ENCODE measurements around the gene MUSTN1. TPM values are rescaled to one million over a fixed set of nuclear protein-coding genes. Genes with fewer than 3 reads are reported as not detected.

The MUSTN1 gene
- total and polyA plus RNA-seq, 2 of the 13 experiments (the other 11 are each of a cell fraction or from before 2014, with no cell fraction given) = 0.84 to 1.4 TPM

DNA sequence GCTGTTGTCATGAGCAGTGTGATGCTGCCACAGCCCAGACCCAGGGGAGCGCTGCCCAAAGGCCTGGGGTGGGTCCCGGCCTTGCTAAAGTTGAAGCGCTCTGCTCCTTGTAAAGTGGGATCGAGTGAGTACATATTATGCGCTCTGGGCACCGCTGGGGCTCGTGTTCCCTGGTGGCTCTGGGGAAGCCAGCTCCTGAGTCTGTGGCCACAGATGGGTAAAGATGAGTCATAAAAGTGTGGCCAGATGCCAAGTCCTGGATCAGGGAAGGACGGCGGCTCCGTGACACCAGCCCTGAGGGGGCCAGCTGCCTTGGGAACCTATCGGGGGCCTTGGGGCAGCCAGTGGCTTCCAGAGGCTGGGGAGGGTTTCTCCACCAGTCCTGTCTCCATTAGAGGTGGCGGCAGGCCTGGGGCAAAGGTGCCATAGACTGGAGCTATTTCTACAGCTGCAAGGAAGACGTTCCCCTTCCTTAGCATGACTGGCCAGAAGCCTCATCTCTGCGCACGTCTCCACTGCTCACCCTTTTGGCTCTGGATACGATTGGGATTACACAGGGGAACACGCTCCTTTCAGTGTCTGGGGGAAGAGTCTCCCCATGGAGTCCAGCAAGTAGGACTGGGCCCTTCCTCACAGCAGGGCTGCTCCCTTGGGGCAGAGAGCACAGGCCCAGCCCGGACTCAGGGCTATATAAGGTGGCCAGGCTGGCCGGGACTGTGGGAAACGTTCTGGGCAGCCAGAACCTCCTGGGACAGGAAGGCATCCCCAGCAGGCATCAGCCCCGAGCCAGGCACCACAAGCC, 3.1 kb downstream of the MUSTN1 start (continued):
- no peak for TF ChIP-seq SAFB2 (CRISPR knock-in tag; IDR thresholded peaks at IDR 0.05; ENCODE audit: borderline replicate concordance, low read depth)
- peak; percentile 39; the same call in 1 of the 2 replicates for TF ChIP-seq ZNF800 (CRISPR knock-in tag; IDR thresholded peaks at IDR 0.05)

- FAIRE-seq (peak; percentile 26), ATAC-seq (peak; percentile 3; the same call in 2 of the 3 replicates), DNase-seq (ENCODE audit: low spot score) (no peak)
- Histone ChIP-seq H3K27me3 (ENCODE audit: control insufficient read depth in 1 of 2, insufficient read depth in 2 of 2, low read length in 2 of 2) (no peaks in the 10 kb centered on the region), H3K36me3 (replicated peaks in 1 of 2; ENCODE audit: control insufficient read depth in 1 of 2, insufficient read depth in 2 of 2, low read length in 2 of 2) (no peaks in the 10 kb centered on the region), H3K9me3 (ENCODE audit: low read length) (no peaks in the 10 kb centered on the region), H3K4me3 (replicated peaks in 1 of 3; ENCODE audit: insufficient read depth in 1 of 3, low read depth in 2 of 3, low read length in 3 of 3) (peak within 1 kb of the TSS in 2 of 3 experiments; percentile 35 to 60), H3K4me1 (ENCODE audit: insufficient read depth, low read length) (peaks cover 84% of the 10 kb centered on the region), H3K4me2 (ENCODE audit: low read depth, low read length) (peak within 1 kb of the TSS; percentile 86), H3K9ac (ENCODE audit: insufficient read depth, low read depth, low read length) (peak within 1 kb of the TSS; percentile 35; the same call in 1 of the 2 replicates), H2AFZ (ENCODE audit: low read length) (peak within 1 kb of the TSS; percentile 18), H4K20me1 (ENCODE audit: insufficient read depth, low read length) (no peaks in the 10 kb centered on the region), H3K79me2 (ENCODE audit: insufficient read depth, low read length) (no peaks in the 10 kb centered on the region), H3K27ac (ENCODE audit: extremely low read length, insufficient read depth, low read length) (no peak within 1 kb of the TSS)
- ChIA-PET CTCF (ENCODE audit: low intra/inter-chr PET ratio, low total read pairs) (no interaction called here), POLR2A (interaction anchor here (1.8 kb wide), 1 partner anchor 36 kb away, joined by 4 read pairs; the partner anchor contains the start of gene ITIH3)
- WGBS (ENCODE audit: low lambda C conversion rate) = 10% methylated on average over 16 of the region's 16 CpGs
- BruUV-seq (replicated peaks) = no TSS peak
- intact Hi-C loops (cut with micrococcal nuclease; ENCODE audit: unreplicated experiment) = no loop called here
- in situ Hi-C loops (cut with HindIII; ENCODE audit: extremely low pct_ligation_motif_present, low pct_unique_long_range_greater_than_20kb) = no loop called here
- peak; percentile 31 for TF ChIP-seq RBM39 (IDR thresholded peaks at IDR 0.05; ENCODE audit: low read depth, low read length, poor library complexity, severe bottlenecking)
- 0 out of 2 replicates have a peak, but pooled peaks have one; percentile 30 for TF ChIP-seq ZNF543 (CRISPR knock-in tag; IDR thresholded peaks at IDR 0.05)
- peak; percentile 16 for TF ChIP-seq XRCC5 (optimal IDR thresholded peaks at IDR 0.05; ENCODE audit: low read length)
- TF ChIP-seq PATZ1 (CRISPR knock-in tag; IDR thresholded peaks at IDR 0.05) = peak; percentile 57; the same call in 1 of the 2 replicates
- TF ChIP-seq, protein P1, sequence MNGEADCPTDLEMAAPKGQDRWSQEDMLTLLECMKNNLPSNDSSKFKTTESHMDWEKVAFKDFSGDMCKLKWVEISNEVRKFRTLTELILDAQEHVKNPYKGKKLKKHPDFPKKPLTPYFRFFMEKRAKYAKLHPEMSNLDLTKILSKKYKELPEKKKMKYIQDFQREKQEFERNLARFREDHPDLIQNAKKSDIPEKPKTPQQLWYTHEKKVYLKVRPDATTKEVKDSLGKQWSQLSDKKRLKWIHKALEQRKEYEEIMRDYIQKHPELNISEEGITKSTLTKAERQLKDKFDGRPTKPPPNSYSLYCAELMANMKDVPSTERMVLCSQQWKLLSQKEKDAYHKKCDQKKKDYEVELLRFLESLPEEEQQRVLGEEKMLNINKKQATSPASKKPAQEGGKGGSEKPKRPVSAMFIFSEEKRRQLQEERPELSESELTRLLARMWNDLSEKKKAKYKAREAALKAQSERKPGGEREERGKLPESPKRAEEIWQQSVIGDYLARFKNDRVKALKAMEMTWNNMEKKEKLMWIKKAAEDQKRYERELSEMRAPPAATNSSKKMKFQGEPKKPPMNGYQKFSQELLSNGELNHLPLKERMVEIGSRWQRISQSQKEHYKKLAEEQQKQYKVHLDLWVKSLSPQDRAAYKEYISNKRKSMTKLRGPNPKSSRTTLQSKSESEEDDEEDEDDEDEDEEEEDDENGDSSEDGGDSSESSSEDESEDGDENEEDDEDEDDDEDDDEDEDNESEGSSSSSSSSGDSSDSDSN (CRISPR knock-in tag; IDR thresholded peaks at IDR 0.05) = peak; percentile 7; the same call in 1 of the 2 replicates
- peak; percentile 29; the same call in 1 of the 2 replicates for TF ChIP-seq TBX2 (CRISPR knock-in tag; IDR thresholded peaks at IDR 0.05; ENCODE audit: borderline replicate concordance)
- TF ChIP-seq ZNF788 (CRISPR knock-in tag; IDR thresholded peaks at IDR 0.05; ENCODE audit: borderline replicate concordance) = 0 out of 2 replicates have a peak, but pooled peaks have one; percentile 22
- TF ChIP-seq NPAS2 (CRISPR knock-in tag; IDR thresholded peaks at IDR 0.05; ENCODE audit: borderline replicate concordance) = no peak
Observed at GRCh38 chr3:52830535-52831258, 4.1 kb downstream of the MUSTN1 start, which contains the start of gene ITIH4. TSS of gene ITIH4 (minus strand) at chr3:52830672. CDS start at chr3:52830642, 30 bp downstream.
